Measurements from ENCODE around the gene RASGRP4.
A peak's percentile ranks its signal among the peaks of the same experiment; 100 is the strongest.

RASGRP4 gene

GRCh38 chr19:38444026-38444425, 18.0 kb upstream of the RASGRP4 start:
- no peak for DNase-seq

DNA sequence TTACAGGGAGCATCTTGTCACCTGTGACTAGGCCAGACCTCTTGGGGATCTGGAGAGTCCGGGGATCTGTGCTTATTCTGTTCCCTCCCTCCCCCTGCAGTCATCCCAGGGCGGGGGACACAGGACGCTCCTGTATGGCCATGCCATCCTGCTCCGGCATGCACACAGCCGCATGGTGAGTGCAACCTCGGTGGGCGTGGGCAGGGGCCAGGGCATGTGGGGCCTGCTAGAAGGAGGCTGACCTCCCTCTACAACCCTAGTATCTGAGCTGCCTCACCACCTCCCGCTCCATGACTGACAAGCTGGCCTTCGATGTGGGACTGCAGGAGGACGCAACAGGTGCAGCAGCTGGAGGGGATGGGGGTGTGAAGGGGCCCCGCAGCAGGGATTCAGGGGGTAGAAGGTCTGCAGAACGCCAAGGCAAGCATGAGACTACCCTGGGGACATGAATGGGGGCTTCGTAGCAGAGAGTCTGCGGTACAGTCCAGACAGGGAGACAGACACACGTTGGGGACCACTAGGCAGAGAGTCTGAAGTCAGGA, 17.5 kb upstream of the RASGRP4 start:
- DNase-seq: no peak

- DNase-seq: no peak
Measured at GRCh38 chr19:38442736-38443135, 16.7 kb upstream of the RASGRP4 start.

DNA sequence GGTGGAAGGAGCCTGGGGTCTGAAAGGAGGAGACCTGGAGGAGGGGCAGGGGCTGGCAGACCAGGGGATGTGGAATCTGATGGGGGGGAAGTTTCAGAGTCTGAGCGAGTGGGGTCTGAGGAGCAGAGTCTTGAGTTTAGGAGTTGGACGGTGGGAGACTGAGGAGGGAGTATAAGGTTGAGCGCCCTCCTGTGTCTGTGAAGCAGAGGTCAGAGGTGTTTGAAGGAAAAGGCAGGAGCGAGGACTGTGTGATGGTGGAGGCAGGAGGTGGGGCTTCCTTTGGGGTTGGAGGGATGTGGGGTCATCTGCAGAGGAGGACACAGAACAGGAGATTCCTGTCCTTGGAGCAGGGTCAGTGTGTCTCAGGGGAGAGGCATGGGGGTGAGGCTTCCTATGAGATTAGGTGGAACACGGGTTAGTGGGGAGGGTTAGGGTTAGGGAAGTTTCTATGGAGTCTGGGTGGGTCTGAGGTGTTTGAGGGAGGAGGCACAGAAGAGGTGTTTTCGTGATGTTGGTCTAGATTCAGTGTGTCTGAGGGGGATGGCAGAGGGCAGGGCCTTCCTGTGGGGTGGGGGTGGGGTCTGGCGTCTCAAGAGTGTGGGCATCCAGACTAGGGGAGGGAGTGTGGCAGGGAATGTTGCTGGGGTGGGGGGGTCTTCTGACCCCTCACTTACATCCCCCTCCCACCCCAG, 15.8 kb upstream of the RASGRP4 start:
- DNase-seq: no peak

DNA sequence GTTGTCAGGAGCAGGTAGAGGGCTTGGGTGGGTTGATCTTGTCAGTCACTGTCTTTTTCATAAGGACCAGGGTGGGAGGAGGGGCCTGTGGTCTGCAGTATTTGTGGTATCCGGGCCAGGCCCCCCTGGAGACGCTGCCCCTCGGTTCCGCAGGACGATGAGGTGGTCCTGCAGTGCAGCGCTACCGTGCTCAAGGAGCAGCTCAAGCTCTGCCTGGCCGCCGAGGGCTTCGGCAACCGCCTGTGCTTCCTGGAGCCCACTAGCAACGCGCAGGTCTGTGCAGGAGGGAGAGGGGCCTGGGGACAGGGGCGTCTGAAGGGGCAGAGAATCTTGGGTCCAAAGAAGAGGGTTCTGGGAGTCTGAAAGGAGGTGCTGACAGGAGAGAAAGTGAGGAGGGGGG, 14.6 kb upstream of the RASGRP4 start:
- no peak for DNase-seq

- no peak for DNase-seq
Measured at GRCh38 chr19:38437917-38438316, 11.9 kb upstream of the RASGRP4 start.

DNA sequence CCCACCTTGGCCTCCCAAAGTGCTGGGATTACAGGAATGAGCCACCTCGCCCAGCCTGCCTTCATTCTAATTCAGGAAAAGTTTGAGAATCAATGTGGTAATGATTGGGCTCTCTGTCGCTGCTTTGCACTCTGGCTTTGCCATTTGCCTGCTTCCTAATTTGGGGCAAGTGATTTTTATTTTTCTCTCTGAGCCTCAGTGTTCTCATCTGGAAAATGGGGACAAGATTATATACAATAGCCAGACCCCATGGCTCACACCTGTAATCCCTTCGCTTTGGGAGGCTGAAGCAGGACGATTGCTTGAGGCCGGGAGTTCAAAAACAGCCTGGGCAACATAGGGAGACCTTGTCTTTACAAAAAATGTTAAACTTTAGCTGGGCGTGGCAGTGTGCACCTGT, 11.3 kb upstream of the RASGRP4 start:
- DNase-seq: no peak

DNA sequence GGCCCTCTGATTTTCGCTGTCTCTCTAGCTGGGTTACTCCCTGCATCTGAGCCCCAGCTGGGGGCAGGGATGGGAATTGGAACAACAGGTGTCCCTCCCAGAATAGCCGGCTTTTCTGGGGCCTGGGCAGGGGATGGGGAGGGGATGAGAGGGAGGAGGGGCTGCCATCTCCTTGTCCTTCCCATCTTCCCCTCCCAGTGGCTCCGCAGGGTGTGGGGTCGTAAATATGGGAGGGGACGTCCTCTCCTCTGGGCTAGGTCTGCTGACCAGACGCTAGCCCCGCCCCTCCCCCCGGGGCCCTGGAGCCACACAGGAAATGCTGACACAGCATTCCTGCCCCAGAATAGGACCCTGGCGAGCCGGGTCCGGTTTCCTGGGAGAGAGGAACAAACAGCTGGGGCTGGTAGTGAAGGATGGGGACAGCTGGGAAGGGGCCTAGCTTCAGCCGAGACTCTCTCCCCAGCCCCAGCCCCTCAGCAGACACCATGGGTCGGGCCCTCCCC, 8.6 kb upstream of the RASGRP4 start:
- no peak for DNase-seq

GRCh38 chr19:38433268-38433733, 7.3 kb upstream of the RASGRP4 start, which contains the start of gene RYR1:
RYR1 (plus strand) TSS chr19:38433691; CDS start chr19:38433830, 139 bp downstream.
- DNase-seq: peak; percentile 60

GRCh38 chr19:38430931-38431330, 4.9 kb upstream of the RASGRP4 start:
- no peak for DNase-seq

GRCh38 chr19:38429811-38430156, 3.8 kb upstream of the RASGRP4 start:
- no peak for DNase-seq

DNA sequence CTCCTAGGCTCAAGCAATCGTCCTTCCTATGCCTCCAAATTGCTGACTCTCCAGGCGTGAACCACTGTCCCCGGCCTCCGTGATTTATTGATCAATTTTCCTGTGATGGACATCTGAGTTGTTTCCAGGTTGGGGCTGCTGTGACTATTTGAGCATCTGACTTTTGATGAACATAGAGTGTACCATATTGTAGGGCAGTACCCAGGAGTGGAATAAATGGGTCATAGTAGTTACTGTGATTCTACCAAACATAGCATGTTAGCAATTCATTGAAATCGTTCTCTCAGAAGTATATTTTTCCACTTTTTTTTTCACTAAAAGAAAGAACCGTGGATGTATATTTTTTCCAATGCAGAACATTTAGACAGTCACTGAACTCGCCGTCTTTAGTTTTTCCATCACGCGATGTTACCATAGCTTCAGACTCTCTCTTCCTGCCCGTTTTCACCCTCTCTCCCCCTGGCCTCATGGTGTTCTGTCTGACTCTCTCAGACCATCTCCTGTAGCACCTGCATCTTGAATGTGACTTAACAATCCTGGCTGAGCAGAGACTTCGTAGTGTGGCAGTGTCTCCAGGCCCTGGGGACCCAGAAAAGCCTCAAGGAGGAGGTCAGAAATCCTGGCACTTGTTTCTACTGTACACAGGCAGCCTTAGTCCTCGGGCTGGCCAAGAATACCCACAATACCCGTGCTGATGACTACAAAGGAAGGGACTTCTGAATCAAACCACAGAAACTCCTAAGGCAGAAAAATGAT, 3.2 kb upstream of the RASGRP4 start:
- DNase-seq: peak; percentile 51

DNA sequence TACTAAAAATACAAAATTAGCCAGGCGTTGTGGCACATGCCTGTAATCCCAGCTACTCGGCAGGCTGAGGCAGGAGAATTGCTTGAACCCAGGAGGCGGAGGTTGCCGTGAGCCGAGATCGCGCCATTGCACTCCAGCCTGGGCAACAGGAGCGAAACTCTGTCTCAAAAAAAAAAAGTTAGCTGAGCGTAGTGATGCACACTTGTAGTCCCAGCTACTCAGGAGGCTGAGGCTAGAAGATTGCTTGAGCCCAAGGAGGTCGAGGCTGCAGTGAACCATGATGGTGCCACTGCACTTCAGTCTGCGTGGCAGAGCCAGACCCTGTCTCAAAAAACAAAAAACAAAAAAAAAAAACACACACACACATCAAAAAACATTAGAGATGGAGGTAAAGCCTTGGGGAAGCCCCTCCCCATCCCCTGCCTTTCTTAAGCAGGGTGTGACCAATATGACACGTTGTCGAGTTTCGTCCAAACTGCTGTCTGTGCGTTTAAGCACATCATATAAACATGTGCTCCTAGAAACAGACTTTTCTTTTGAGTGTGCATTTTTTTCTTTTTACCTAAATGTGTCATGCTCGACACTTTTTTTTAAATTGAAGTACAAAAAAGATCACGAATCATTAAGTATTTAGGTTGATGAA, 1.1 kb upstream of the RASGRP4 start:
- peak; percentile 67 for DNase-seq

DNA sequence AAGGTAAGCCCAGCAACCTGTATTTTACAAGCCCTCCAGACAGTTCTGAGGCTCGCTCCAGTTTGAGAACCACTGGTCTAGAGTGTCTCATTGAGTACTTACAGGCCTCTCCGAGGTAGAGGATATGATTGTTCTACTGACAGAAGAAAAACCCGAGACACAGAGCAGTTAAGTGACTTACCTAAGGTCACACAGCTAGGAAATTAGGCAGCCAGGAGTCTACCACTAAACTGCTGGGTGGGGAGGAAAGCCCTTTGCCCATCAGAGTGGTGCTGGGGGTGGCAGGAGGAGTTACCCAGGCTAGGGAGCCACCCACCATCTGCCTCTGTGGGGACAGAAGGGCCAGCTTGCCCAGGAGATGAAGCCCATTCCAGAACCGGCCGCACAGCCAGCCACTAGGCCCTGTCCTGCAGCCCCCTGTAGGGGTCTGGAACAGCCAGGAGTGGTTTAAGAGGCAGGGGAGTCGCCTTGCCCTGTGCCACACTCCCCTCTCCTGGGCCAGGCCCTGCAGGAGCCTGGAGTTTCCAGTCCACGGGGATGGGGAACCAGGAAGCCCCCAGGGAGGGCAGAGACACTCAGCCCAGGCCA, 703 bp downstream of the RASGRP4 start:
- DNase-seq: no peak

DNA sequence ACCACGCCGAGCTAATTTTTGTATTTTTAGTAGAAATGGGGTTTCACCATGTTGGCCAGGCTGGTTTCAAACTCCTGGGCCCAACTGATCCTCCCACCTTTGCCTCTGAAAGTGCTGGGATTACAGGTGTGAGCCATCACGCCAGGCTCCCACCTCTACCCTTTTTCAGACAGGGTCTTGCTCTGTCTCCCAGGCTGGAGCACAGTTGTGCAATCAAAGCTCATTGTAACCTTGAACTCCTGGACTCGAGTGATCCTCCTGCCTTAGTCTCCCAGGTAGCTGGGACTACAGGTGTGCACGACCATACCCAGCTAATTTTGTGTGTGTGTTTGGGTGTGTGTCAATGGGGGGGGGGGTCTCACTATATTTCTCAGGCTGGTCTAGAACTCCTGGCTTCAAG, 1.7 kb downstream of the RASGRP4 start:
- DNase-seq: no peak

GRCh38 chr19:38422438-38422837, 3.6 kb downstream of the RASGRP4 start:
- no peak for DNase-seq

DNA sequence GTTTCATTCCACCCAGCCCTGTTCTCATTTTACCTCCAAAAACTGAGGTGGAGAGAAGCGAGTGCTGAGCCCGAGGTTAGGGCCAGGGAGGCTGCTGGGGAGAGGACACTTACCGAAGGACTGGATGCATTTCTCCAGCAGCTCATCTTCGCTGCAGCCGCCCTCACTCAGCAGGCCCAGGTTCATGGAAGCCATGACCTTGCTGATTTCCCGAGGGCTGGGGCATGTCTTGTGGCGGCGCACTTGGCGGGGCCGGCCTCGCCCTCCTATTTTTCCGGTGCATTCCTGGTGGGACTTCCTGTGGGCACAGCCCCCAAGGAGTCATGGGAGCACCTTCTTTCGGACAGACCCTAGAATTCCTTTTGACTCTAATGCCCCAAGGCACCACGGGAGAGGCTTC, 4.2 kb downstream of the RASGRP4 start:
- DNase-seq: no peak

DNA sequence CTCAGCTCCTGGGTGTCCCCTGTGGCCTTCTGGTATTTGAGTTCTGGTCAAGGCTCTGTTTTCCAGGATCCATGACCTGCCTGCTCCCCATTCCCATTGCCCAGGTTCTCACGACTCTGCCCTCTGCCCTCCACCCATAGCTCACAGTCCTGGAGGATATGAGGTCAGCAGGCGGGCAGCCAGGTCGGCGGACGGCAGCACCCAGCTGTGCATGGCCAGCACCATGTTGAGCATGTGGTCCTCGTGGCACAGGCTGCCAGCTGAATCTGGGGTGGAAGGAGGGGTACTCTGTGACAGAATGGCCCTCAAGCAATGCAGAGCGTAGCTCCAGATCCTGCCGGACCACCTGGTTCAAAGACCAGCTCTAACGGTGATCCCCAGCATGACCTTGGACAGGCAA, 5.1 kb downstream of the RASGRP4 start:
- no peak for DNase-seq

DNA sequence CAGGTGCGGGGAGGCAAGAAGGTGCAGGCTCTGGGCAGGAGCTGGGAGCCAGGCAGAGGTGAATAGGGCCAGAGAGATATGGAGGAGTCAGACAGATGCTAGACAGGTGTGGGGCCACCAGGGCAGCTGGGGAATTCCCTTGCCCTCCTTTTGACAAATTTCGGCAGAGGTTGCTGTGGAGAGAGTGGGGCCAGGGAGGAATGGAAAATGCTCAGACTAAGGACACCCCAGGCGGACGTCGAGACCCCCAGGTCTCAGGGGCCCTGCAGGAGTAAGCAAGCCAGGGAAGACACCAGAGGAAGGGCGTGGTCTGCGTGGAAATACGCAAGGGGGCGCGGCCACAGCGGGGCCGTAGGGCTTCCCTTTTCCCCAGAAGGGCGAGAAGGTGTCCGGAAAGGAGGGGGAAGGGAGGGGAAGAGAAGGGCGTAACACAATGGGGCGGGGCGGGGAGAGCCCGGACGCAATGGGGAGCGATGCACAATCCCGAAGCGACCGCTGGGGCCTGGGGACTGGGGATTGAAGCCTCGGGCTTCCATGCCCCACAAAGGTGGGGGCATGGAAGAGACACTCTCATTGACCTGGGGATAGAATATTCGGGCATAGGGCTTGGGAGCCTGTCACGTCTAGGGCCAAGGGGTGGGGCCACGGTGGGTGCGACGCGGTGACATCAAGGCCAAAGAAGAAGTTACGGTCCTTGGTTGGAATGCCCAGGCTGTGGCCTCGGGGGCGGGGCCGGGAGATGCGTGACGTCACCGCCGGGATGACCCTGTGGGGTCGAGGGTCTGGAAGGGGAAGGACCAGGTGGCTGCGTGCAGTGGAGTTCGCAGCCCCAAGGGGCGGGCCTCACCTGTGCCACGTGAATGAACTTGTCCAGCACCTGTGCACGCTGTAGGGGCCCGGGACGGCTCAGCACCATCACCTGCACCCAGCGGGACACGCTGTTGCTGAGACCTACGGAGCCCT, 8.2 kb downstream of the RASGRP4 start:
- peak; percentile 51 for DNase-seq

DNA sequence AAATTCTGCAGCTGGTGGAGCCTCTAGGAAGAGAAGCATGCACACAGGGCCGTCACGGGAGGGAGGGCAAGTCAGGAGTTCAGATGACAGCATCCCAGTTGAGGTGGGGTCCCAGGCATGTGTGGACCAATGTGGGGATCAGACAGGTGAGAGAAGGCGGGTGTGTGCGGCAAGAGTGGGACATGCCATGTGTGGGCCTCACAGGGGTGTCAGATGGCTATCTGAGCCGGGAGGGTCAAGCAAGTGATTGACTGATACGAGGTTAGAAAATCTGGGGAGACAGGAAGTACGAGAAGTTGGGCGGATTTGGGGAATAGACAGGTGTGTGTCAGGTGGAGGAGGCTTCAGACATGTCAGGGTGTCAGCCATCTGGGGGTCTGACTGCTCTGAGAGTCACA, 8.9 kb downstream of the RASGRP4 start:
- no peak for DNase-seq

- DNase-seq: no peak
Measured at GRCh38 chr19:38413416-38413815, 12.6 kb downstream of the RASGRP4 start.

DNA sequence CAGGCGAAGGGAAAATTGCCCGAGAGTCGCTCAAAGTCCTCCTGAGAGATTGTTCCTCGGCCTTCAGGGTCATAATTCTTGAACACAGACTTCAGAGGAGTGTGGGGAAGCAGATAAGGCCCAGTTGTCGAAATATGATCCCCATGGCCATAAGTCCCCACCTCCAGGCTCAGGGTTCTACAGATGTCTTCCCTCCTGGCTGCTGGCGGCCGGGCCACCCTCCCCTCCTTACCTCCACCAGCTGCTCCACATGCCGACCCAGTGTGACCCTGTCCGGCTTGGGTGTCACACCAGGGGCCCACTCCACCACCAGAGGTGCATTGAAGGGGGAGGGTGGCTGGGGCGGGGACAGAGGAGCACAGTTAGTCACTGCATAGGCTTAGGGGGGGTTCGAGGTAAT, 13.1 kb downstream of the RASGRP4 start:
- DNase-seq: no peak

Data from stimulated activated naive CD4-positive, alpha-beta T cell treated with Interleukin-2 at 50 U/mL for 16 hours (primary cell).